WTC11 (cell line): Measurements from ENCODE around the gene CHST11. TPM values are rescaled to one million over a fixed set of nuclear protein-coding genes. Genes with fewer than 3 reads are reported as not detected.
A peak's percentile ranks its signal among the peaks of the same experiment; 100 is the strongest.

Source experiments
- ATAC-seq: fragments of 200-7000 bp; cut with Tn5 transposase; 2 replicates; pipeline ENCODE4 v1.10.0; 2021; ENCODE audit warnings: mild to moderate bottlenecking, moderate library complexity
- CTCF ChIA-PET: fragments of 300-600 bp; sonication (Branson Sonifier 250); formaldehyde crosslinking; loops from one replicate; lab custom pipeline; 2021; ENCODE audit warnings: antibody characterized with exemption; lab: Charles Lee
- POLR2A ChIA-PET: fragments of 350-600 bp; sonication (Branson Sonifier 250); formaldehyde crosslinking; loops from one replicate; lab custom pipeline; 2021; ENCODE audit warnings: antibody characterized with exemption; lab: Charles Lee
- DNase-seq: peaks from one replicate; pipeline ENCODE4 v3.0.0; 2021; ENCODE audit warnings: low spot score
- H3K27ac Mint-ChIP-seq: 2 replicates; pipeline ENCODE4 v1.8.0; 2021; ENCODE audit warnings: mixed read lengths
- H3K27me3 Mint-ChIP-seq: 2 replicates; pipeline ENCODE4 v1.8.0; 2021; ENCODE audit warnings: low read depth, mild to moderate bottlenecking, moderate library complexity, mixed read lengths
- H3K36me3 Mint-ChIP-seq: 2 replicates; pipeline ENCODE4 v1.8.0; 2021; ENCODE audit warnings: mixed read lengths
- H3K4me1 Mint-ChIP-seq: 2 replicates; pipeline ENCODE4 v1.8.0; 2022; ENCODE audit warnings: mixed read lengths
- H3K4me3 Mint-ChIP-seq: 2 replicates; pipeline ENCODE4 v1.8.0; 2021; ENCODE audit warnings: mild to moderate bottlenecking, moderate library complexity, mixed read lengths
- H3K9me3 Mint-ChIP-seq: 2 replicates; pipeline ENCODE4 v1.8.0; 2021; ENCODE audit warnings: mixed read lengths
- AR ChIP-seq: fragments of 250-450 bp; sonication (Bioruptor Pico); IDR thresholded peaks from 2 replicates; pipeline ENCODE4 v1.9.0; 2021; ENCODE audit warnings: mild to moderate bottlenecking
- CBFB ChIP-seq: sonication (generic); formaldehyde crosslinking; IDR thresholded peaks from 2 replicates; pipeline ENCODE4 v1.8.1; 2022; ENCODE audit warnings: mild to moderate bottlenecking, low read depth, missing genetic modification reagents
- E2F5 ChIP-seq: sonication (generic); formaldehyde crosslinking; IDR thresholded peaks from 2 replicates; pipeline ENCODE4 v1.8.1; 2022; ENCODE audit warnings: mild to moderate bottlenecking, moderate library complexity, missing genetic modification reagents
- MLX ChIP-seq: sonication (generic); formaldehyde crosslinking; IDR thresholded peaks from 2 replicates; pipeline ENCODE4 v1.8.1; 2023; ENCODE audit warnings: mild to moderate bottlenecking, missing genetic modification reagents, moderate library complexity
- MXD4 ChIP-seq: fragments of 250-450 bp; sonication (Bioruptor Pico); IDR thresholded peaks from 2 replicates; pipeline ENCODE4 v1.8.0; 2021; ENCODE audit warnings: mild to moderate bottlenecking, moderate library complexity, borderline replicate concordance
- NFYB ChIP-seq: sonication (generic); formaldehyde crosslinking; conservative IDR thresholded peaks from 2 replicates; pipeline ENCODE4 v1.8.0; 2022; ENCODE audit warnings: low read depth, missing genetic modification reagents
- NR3C1 ChIP-seq: sonication (generic); formaldehyde crosslinking; conservative IDR thresholded peaks from 2 replicates; pipeline ENCODE4 v1.8.1; 2023; ENCODE audit warnings: low read depth, mild to moderate bottlenecking, missing genetic modification reagents
- RELA ChIP-seq: sonication (generic); formaldehyde crosslinking; IDR thresholded peaks from 2 replicates; pipeline ENCODE4 v1.8.1; 2022; ENCODE audit warnings: missing genetic modification reagents, mild to moderate bottlenecking, borderline replicate concordance
- USF2 ChIP-seq: sonication (generic); formaldehyde crosslinking; IDR thresholded peaks from 2 replicates; pipeline ENCODE4 v1.8.1; 2023; ENCODE audit warnings: mild to moderate bottlenecking, missing genetic modification reagents, moderate library complexity
- ZNF219 ChIP-seq: sonication (generic); formaldehyde crosslinking; IDR thresholded peaks from 2 replicates; pipeline ENCODE4 v1.8.0; 2023; ENCODE audit warnings: missing genetic modification reagents, mild to moderate bottlenecking, borderline replicate concordance
- ZNF317 ChIP-seq: sonication (generic); formaldehyde crosslinking; IDR thresholded peaks from 2 replicates; pipeline ENCODE4 v1.8.1; 2023; ENCODE audit warnings: low read depth, mild to moderate bottlenecking, moderate library complexity, missing genetic modification reagents, borderline replicate concordance
- ZNF396 ChIP-seq: fragments of 250-450 bp; sonication (Bioruptor Pico); IDR thresholded peaks from 2 replicates; pipeline ENCODE4 v1.8.0; 2021; ENCODE audit warnings: mild to moderate bottlenecking, moderate library complexity, borderline replicate concordance
- ZSCAN18 ChIP-seq: fragments of 250-450 bp; sonication (Bioruptor Pico); IDR thresholded peaks from 2 replicates; pipeline ENCODE4 v2.1.2; 2022; ENCODE audit warnings: mild to moderate bottlenecking, moderate library complexity
- total RNA-seq: library from RNA; stranded (reverse); gene quantifications from 3 replicates; pipeline ENCODE4 v1.2.3, GENCODE V29; 2021
- TF ChIP-seq, protein P1 (sequence below): sonication (generic); formaldehyde crosslinking; IDR thresholded peaks from 2 replicates; pipeline ENCODE4 v1.8.0; 2022; ENCODE audit warnings: mild to moderate bottlenecking, missing genetic modification reagents
- TF ChIP-seq, protein P2 (sequence below): sonication (generic); formaldehyde crosslinking; IDR thresholded peaks from 2 replicates; pipeline ENCODE4 v1.8.0; 2023; ENCODE audit warnings: mild to moderate bottlenecking, missing genetic modification reagents
- TF ChIP-seq, protein P3 (sequence below): sonication (generic); formaldehyde crosslinking; IDR thresholded peaks from 2 replicates; pipeline ENCODE4 v1.8.0; 2023; ENCODE audit warnings: missing genetic modification reagents, mild to moderate bottlenecking, borderline replicate concordance

CHST11 gene
- total RNA-seq, 1 experiment from 2014 or later, result 24.2 TPM

DNA sequence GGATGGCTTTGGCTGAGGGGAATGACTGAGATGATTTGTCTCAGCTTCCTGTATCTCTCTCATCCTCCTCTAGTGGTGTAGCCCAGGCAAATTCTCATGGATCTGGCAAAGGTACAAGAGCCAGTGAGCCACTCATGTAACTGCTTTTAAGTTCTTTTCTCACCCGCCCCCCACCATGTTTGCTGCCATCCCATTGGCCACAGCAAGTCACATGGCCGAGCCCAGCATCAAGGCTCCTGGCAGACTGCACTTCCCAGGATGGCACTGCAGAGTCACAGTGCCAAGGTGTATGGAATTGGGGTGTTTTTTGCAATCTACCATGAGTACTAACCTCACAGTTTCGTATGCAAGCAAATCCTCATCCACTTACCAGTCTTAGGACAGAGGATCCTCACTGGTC is 50.9 kb downstream of the CHST11 start:
- DNase-seq (no peak), ATAC-seq (no peak)
- ChIA-PET POLR2A (no interaction called here), CTCF (interaction anchor here (0.5 to 2.1 kb wide), 3 partner anchors 31 to 256 kb away, joined by 3 to 12 read pairs (median 3); no protein-coding TSS in a partner anchor)
- Mint-ChIP-seq H3K27me3 (no peaks in the 10 kb centered on the region), H3K27ac (peak overlapping the region; percentile 81), H3K9me3 (peaks cover 7% of the 10 kb centered on the region), H3K36me3 (peaks cover 6% of the 10 kb centered on the region), H3K4me1 (peaks cover 73% of the 10 kb centered on the region), H3K4me3 (no peak overlapping the region)
- TF ChIP-seq USF2 (CRISPR knock-in tag), result peak; percentile 87
- TF ChIP-seq E2F5 (CRISPR knock-in tag), result no peak
- peak; percentile 27; the same call in 1 of the 2 replicates for TF ChIP-seq NFYB (CRISPR knock-in tag)
- TF ChIP-seq, protein P1, sequence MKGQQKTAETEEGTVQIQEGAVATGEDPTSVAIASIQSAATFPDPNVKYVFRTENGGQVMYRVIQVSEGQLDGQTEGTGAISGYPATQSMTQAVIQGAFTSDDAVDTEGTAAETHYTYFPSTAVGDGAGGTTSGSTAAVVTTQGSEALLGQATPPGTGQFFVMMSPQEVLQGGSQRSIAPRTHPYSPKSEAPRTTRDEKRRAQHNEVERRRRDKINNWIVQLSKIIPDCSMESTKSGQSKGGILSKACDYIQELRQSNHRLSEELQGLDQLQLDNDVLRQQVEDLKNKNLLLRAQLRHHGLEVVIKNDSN (CRISPR knock-in tag), result peak; percentile 80

DNA sequence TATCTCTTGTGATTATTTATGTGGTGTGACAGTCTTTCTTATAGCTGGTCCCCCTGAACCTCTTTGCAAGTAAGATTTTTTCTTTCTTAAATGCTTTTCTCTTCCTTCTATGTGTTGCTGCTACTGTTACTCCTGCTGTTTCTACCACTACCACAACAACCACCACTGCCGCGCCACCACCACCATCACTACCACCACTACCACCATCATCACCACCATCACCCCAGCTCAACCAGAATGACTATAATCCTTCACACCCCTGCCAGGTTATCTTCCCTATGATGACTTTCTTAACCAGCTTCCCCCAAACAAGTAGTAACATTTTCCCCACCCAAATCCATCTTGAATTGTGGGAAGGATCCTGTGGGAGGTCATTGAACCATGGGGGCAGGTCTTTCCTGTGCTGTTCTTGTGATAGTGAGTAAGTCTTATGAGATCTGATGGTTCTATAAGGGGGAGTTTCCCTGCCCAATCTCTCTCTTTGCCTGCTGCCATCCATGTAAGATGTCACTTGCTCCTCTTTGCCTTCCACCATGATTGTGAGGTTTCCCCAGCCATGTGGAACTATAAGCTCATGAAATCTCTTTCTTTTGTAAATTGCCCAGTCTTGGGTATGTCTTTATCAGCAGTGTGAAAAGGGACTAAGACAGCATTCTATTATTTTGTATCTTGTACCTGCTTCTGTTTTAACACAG is 52.2 kb downstream of the CHST11 start:
- peaks cover 70% of the 10 kb centered on the region for H3K4me1 Mint-ChIP-seq
- peaks cover 6% of the 10 kb centered on the region for H3K36me3 Mint-ChIP-seq
- DNase-seq, result no peak
- POLR2A ChIA-PET, result interaction anchor here (0.6 kb wide), 2 partner anchors 10 to 11 kb away, joined by 3 read pairs; no protein-coding TSS in a partner anchor
- CTCF ChIA-PET, result no interaction called here
- no peak overlapping the region for H3K27ac Mint-ChIP-seq
- no peak overlapping the region for H3K4me3 Mint-ChIP-seq
- peaks cover 7% of the 10 kb centered on the region for H3K9me3 Mint-ChIP-seq
- no peak for ATAC-seq
- no peaks in the 10 kb centered on the region for H3K27me3 Mint-ChIP-seq
- TF ChIP-seq ZNF219 (CRISPR knock-in tag) (no peak), ZNF396 (no peak), CBFB (CRISPR knock-in tag) (no peak), NFYB (CRISPR knock-in tag) (no peak), MXD4 (no peak), MLX (no peak), AR (CRISPR knock-in tag) (no peak), NR3C1 (CRISPR knock-in tag) (no peak), ZSCAN18 (no peak), ZNF317 (CRISPR knock-in tag) (no peak), RELA (CRISPR knock-in tag) (no peak)
- TF ChIP-seq, protein P2, sequence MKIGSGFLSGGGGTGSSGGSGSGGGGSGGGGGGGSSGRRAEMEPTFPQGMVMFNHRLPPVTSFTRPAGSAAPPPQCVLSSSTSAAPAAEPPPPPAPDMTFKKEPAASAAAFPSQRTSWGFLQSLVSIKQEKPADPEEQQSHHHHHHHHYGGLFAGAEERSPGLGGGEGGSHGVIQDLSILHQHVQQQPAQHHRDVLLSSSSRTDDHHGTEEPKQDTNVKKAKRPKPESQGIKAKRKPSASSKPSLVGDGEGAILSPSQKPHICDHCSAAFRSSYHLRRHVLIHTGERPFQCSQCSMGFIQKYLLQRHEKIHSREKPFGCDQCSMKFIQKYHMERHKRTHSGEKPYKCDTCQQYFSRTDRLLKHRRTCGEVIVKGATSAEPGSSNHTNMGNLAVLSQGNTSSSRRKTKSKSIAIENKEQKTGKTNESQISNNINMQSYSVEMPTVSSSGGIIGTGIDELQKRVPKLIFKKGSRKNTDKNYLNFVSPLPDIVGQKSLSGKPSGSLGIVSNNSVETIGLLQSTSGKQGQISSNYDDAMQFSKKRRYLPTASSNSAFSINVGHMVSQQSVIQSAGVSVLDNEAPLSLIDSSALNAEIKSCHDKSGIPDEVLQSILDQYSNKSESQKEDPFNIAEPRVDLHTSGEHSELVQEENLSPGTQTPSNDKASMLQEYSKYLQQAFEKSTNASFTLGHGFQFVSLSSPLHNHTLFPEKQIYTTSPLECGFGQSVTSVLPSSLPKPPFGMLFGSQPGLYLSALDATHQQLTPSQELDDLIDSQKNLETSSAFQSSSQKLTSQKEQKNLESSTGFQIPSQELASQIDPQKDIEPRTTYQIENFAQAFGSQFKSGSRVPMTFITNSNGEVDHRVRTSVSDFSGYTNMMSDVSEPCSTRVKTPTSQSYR (CRISPR knock-in tag), result no peak
- TF ChIP-seq, protein P1 (CRISPR knock-in tag), result no peak
- TF ChIP-seq, protein P3, sequence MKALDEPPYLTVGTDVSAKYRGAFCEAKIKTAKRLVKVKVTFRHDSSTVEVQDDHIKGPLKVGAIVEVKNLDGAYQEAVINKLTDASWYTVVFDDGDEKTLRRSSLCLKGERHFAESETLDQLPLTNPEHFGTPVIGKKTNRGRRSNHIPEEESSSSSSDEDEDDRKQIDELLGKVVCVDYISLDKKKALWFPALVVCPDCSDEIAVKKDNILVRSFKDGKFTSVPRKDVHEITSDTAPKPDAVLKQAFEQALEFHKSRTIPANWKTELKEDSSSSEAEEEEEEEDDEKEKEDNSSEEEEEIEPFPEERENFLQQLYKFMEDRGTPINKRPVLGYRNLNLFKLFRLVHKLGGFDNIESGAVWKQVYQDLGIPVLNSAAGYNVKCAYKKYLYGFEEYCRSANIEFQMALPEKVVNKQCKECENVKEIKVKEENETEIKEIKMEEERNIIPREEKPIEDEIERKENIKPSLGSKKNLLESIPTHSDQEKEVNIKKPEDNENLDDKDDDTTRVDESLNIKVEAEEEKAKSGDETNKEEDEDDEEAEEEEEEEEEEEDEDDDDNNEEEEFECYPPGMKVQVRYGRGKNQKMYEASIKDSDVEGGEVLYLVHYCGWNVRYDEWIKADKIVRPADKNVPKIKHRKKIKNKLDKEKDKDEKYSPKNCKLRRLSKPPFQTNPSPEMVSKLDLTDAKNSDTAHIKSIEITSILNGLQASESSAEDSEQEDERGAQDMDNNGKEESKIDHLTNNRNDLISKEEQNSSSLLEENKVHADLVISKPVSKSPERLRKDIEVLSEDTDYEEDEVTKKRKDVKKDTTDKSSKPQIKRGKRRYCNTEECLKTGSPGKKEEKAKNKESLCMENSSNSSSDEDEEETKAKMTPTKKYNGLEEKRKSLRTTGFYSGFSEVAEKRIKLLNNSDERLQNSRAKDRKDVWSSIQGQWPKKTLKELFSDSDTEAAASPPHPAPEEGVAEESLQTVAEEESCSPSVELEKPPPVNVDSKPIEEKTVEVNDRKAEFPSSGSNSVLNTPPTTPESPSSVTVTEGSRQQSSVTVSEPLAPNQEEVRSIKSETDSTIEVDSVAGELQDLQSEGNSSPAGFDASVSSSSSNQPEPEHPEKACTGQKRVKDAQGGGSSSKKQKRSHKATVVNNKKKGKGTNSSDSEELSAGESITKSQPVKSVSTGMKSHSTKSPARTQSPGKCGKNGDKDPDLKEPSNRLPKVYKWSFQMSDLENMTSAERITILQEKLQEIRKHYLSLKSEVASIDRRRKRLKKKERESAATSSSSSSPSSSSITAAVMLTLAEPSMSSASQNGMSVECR (CRISPR knock-in tag), result no peak
